Measurements from ENCODE around the gene MESD.
"Not testable (repeated sequence)": the region's sequence is repeated elsewhere in the genome, so short reads cannot be mapped to it uniquely, and the experiment has no call there.

Gene MESD

DNA sequence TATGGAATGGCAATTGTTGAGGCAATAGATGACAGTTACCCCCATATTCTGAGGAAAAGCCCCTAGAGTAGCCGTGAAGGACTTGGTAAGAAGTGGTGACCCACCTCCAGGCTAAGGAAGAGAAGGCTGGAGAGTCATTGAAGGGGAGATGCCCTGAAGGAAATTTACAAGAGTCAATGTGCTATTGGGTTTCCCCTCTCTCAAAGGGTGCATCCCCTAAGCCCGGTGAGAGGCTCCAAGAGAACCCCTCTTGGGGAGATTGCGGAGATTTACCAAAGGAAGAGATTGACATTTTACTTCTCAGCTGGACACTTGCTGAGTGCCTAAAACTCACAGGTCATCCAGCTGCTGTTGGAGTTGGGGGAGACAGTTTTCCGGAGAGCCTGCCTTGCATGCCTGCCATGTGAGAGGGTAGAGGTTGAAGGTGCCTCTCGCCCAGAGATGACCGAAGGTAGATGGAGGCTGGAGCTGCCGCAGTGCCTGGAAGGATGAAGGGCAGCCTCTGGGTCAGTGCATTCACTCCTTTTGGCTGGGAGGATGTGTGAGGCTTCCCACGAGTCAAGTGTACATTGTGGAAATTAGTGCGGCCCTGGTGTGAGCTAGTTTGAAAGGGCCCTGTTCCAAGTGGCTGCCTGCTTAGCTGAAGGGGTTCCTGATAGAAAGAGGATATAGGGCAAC lies 30.7 kb downstream of the MESD start:
- no peaks in the 10 kb centered on the region for H3K9me3 ChIP-seq (ENCODE audit: insufficient read depth, low read length)

DNA sequence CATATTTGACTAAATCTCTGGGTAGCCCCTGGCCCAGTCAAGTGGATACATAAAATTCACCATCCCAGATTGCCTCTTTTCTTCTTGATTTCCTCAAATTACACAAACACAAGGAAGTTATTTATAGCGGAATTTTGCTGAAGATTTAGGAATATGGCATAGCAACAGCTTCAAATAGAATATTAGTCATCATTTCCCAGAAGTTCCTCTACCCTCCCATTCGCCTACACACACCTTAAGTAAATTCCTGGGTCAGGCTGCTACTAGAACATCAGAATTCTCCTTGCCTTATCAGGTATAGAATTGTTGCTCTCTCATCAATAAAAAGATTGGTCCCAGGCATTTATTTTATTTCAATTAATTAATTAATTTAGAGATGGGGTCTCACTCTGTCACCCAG lies 31.6 kb downstream of the MESD start:
- Histone ChIP-seq H3K27me3 (ENCODE audit: insufficient read depth, insufficient read length) (no peaks in the 10 kb centered on the region), H3K4me1 (ENCODE audit: insufficient read depth, insufficient read length) (peaks cover 9% of the 10 kb centered on the region), H3K9ac (ENCODE audit: insufficient read length, low read depth) (no peak overlapping the region), H3K9me3 (ENCODE audit: insufficient read depth, low read length) (no peaks in the 10 kb centered on the region), H3K36me3 (ENCODE audit: insufficient read depth, insufficient read length, low read length) (peaks cover 16% of the 10 kb centered on the region), H3K4me3 (ENCODE audit: insufficient read length, low read depth) (no peak overlapping the region)
- TF ChIP-seq YY1 (IDR thresholded peaks at IDR 0.05; ENCODE audit: insufficient read depth, insufficient read length): no peak
- TF ChIP-seq ZNF274 (IDR thresholded peaks at IDR 0.05; ENCODE audit: low read depth, low read length): no peak
- no peak for TF ChIP-seq SUZ12 (IDR thresholded peaks at IDR 0.05; ENCODE audit: extremely low read depth, insufficient read depth, insufficient read length)
- DNase-seq (ENCODE audit: low read depth, low spot score): no peak

More for the DNA sequence above, 30.7 kb downstream of the MESD start:
- TF ChIP-seq YY1 (IDR thresholded peaks at IDR 0.05; ENCODE audit: insufficient read depth, insufficient read length) (no peak), SUZ12 (IDR thresholded peaks at IDR 0.05; ENCODE audit: extremely low read depth, insufficient read depth, insufficient read length) (no peak), ZNF274 (IDR thresholded peaks at IDR 0.05; ENCODE audit: low read depth, low read length) (no peak)
- no peak for DNase-seq (ENCODE audit: low read depth, low spot score)
- Histone ChIP-seq H3K27me3 (ENCODE audit: insufficient read depth, insufficient read length) (no peaks in the 10 kb centered on the region), H3K36me3 (ENCODE audit: insufficient read depth, insufficient read length, low read length) (peaks cover 14% of the 10 kb centered on the region), H3K4me3 (ENCODE audit: insufficient read length, low read depth) (no peak overlapping the region), H3K9ac (ENCODE audit: insufficient read length, low read depth) (no peak overlapping the region), H3K4me1 (ENCODE audit: insufficient read depth, insufficient read length) (peaks cover 2% of the 10 kb centered on the region)

DNA sequence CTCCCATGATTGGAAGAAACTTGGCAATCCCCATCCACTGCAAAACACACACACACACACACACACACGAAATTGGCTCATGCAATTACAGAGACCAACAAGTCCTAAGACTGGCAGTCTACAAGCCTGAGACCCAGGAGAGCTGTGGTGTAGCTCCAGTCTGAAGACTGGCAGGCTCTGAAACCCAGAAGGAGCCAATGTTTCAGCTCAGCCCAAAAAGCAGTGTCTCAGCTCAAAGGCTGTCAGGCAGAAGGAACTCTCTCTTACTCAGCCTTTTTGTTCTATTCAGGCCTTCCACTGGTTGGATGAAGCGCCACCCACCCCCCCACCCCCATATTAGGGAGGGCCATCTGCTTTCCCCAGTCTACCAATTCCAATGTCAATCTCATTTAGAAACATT lies 32.1 kb downstream of the MESD start:
- Histone ChIP-seq H3K9ac (ENCODE audit: insufficient read length, low read depth) (no peak overlapping the region), H3K4me3 (ENCODE audit: insufficient read length, low read depth) (no peak overlapping the region), H3K36me3 (ENCODE audit: insufficient read depth, insufficient read length, low read length) (peaks cover 20% of the 10 kb centered on the region), H3K4me1 (ENCODE audit: insufficient read depth, insufficient read length) (peaks cover 9% of the 10 kb centered on the region), H3K9me3 (ENCODE audit: insufficient read depth, low read length) (no peaks in the 10 kb centered on the region), H3K27me3 (ENCODE audit: insufficient read depth, insufficient read length) (no peaks in the 10 kb centered on the region)
- no peak for TF ChIP-seq YY1 (IDR thresholded peaks at IDR 0.05; ENCODE audit: insufficient read depth, insufficient read length)
- TF ChIP-seq SUZ12 (IDR thresholded peaks at IDR 0.05; ENCODE audit: extremely low read depth, insufficient read depth, insufficient read length): no peak
- no peak for TF ChIP-seq ZNF274 (IDR thresholded peaks at IDR 0.05; ENCODE audit: low read depth, low read length)
- no peak for DNase-seq (ENCODE audit: low read depth, low spot score)

DNA sequence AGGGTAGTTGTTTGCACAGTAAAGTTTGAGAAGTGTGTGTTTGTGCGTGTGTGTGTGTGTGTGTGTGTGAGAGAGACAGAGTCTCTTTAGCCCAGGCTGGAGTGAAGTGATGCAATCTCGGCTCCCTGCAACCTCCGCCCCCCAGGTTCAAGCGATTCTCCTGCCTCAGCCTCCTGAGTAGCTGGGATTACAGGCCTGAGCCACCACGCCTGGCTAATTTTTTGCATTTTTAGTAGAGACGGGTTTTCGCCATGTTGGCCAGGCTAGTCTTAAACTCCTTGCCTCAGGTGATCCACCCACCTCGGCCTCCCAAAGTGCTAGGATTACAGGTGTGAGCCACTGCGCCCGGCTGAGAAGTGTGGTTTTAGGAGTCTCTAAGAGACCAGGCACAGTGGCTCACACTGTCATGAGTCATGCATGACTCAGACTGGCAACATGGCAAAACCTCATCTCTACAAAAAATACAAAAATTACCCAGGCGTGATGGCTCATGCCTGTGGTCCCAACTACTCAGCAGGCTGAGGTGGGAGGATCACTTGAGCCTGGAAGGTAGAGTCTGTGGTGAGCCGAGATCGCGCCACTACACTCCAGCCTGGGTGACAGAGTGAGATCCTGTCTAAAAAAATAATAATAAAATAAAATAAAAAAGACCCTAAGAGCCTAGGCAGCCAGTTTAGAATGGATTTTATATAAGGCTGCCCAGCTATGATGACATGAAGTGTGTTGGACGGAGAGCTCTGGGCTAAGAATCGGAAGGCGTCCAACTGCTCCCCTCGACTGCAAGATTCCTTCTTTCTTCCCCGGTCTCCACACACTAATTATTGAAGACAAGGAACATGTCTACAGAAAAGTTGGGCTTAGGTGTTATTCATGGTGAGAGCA lies 33.8 kb downstream of the MESD start:
- H3K9me3 ChIP-seq (ENCODE audit: insufficient read depth, low read length); H3K4me3 ChIP-seq (ENCODE audit: insufficient read length, low read depth); DNase-seq (ENCODE audit: low read depth, low spot score); H3K27me3 ChIP-seq (ENCODE audit: insufficient read depth, insufficient read length); H3K4me1 ChIP-seq (ENCODE audit: insufficient read depth, insufficient read length); H3K9ac ChIP-seq (ENCODE audit: insufficient read length, low read depth): not testable (repeated sequence)
- H3K36me3 ChIP-seq (ENCODE audit: insufficient read depth, insufficient read length, low read length): peaks cover 34% of the 10 kb centered on the region

DNA sequence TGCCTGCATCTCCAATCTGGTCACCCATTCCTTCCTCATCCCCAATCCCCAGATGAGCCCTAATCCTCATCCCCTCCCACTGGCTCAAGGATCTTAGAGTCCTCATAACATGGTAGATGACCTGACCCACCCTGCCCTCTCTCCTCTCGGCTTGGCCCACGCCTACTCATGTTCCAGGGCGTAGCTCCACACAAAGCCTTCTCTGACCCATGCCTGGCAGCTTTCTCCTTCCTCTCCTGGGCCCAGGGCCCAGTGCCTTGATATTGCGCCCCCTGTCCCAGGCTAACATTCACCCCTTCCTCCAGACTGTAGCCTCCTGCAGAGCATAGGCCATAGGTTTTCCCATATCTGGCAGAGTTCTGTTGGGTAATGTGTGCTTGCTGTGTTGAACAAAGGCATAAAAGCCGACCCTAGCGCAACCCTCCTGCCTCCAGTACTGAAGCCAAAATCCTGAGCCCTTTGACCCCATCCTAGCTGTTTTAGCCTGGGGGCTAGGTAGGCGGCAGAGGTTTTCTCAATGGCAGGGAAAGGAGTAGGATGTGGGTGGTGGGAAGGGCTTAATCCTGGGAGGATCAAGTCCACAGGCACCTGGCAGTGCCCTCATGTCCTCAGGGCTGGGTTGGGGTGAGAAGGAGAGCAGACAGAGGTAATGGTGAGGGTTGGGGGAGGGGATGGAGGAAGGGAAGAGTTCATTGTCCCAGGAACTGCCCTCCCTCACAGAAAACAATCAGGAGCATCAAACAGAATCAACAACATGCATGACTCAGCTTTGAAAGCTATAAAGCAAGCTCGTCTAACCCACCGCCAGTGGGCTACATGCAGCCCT lies 35.5 kb downstream of the MESD start:
- H3K27me3 ChIP-seq (ENCODE audit: insufficient read depth, insufficient read length): no peaks in the 10 kb centered on the region
- peaks cover 9% of the 10 kb centered on the region for H3K4me1 ChIP-seq (ENCODE audit: insufficient read depth, insufficient read length)
- H3K9me3 ChIP-seq (ENCODE audit: insufficient read depth, low read length): no peaks in the 10 kb centered on the region
- no peak overlapping the region for H3K4me3 ChIP-seq (ENCODE audit: insufficient read length, low read depth)
- H3K36me3 ChIP-seq (ENCODE audit: insufficient read depth, insufficient read length, low read length): peaks cover 43% of the 10 kb centered on the region
- peak overlapping the region; percentile 11 for H3K9ac ChIP-seq (ENCODE audit: insufficient read length, low read depth)
- TF ChIP-seq SUZ12 (IDR thresholded peaks at IDR 0.05; ENCODE audit: extremely low read depth, insufficient read depth, insufficient read length): no peak
- no peak for TF ChIP-seq ZNF274 (IDR thresholded peaks at IDR 0.05; ENCODE audit: low read depth, low read length)
- TF ChIP-seq YY1 (IDR thresholded peaks at IDR 0.05; ENCODE audit: insufficient read depth, insufficient read length): no peak
- DNase-seq (ENCODE audit: low read depth, low spot score): peak; percentile 63

DNA sequence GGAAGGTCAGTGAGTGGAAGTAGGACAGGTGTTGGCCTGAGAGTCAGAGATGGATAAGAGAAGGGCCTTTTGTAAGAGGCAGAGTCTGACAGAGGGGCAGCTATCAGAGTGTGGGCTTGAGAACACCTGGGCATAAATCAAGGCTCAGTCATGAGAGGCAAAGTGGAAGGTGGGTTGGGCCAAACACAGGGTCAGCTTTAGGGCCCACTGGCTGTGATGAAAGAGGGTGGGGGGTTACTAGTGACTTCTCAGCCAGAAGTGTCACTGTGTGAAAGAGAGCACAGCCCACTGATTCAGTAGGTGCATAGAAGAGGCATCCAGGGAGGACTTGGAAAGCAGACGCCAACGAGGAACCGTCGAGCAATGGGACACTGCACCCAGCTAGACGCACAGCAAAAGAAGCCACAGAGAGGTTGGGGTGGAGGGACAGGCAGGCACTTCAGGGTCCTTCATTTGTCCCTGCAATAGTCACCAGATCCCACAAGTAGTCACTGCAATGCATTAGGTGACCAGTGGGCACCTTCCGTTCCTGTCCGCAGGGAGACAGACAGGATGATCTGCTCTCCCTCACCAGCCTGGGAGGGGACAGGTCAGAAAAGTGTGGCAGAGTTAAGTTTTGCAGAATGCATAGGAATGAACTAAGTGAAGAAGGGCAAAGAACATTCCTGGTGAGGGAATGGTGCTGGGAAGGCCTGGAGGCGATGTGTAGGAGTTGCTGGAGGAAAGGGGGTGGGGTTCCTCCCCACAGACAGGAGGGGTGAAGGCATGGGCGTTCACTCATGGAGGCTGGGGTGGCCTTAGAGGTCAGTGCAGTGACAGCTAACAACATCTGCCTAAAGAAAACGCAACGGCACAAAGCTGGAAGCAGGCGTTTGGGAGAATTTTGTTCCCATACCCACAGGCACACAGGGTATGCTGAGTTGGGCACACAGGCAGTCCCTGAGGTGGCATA lies 36.3 kb downstream of the MESD start:
- H3K4me1 ChIP-seq (ENCODE audit: insufficient read depth, insufficient read length): peaks cover 9% of the 10 kb centered on the region
- no peak for TF ChIP-seq ZNF274 (IDR thresholded peaks at IDR 0.05; ENCODE audit: low read depth, low read length)
- DNase-seq (ENCODE audit: low read depth, low spot score): no peak
- no peaks in the 10 kb centered on the region for H3K27me3 ChIP-seq (ENCODE audit: insufficient read depth, insufficient read length)
- no peak overlapping the region for H3K4me3 ChIP-seq (ENCODE audit: insufficient read length, low read depth)
- no peaks in the 10 kb centered on the region for H3K9me3 ChIP-seq (ENCODE audit: insufficient read depth, low read length)
- H3K9ac ChIP-seq (ENCODE audit: insufficient read length, low read depth): no peak overlapping the region
- peaks cover 45% of the 10 kb centered on the region for H3K36me3 ChIP-seq (ENCODE audit: insufficient read depth, insufficient read length, low read length)

Measured in NT2/D1 (cell line).